ENCODE data around the gene CYP2W1. TPM values are rescaled to one million over a fixed set of nuclear protein-coding genes. Genes with fewer than 3 reads are reported as not detected.

CYP2W1 gene
- total and polyA plus RNA-seq, 10 of the 15 experiments (the other 5 are each of a cell fraction or from before 2014, with no cell fraction given), result not detected

DNA sequence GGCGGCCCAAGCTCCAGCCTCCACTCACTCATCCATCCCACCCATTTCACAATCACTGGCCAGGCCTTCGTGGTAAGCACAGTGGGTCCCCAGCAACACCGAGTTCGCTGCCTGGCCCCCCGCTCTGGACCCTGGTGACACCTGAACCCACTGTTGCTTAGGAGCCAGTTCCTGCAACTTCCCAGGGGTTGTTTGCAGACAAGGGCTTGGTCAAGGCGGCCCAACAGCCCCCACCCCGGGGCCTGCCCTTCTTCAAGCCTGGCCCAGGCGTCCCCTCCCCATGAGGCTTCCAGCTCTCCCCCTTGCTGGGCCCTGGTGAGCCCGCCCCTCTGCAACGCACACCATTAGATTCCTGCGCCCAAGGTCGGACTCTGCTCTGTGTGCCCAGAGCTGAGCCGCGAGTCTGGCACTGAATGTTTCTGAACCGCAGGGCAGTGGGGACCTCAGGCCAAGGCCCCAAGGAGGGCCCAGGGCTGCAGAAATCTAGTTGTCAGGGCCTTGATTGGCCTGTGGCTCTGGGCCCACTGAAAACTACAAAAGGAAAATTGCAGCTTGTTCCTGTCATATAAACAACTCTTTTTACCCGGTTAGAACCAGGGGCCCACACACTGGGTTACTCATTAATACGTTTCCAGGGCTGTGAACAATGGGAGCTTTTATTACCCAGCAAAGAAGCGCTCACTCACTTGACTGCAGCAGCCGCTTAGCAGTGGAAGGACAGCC lies 5.5 kb upstream of the CYP2W1 start (continued):
- TF ChIP-seq, protein P1, sequence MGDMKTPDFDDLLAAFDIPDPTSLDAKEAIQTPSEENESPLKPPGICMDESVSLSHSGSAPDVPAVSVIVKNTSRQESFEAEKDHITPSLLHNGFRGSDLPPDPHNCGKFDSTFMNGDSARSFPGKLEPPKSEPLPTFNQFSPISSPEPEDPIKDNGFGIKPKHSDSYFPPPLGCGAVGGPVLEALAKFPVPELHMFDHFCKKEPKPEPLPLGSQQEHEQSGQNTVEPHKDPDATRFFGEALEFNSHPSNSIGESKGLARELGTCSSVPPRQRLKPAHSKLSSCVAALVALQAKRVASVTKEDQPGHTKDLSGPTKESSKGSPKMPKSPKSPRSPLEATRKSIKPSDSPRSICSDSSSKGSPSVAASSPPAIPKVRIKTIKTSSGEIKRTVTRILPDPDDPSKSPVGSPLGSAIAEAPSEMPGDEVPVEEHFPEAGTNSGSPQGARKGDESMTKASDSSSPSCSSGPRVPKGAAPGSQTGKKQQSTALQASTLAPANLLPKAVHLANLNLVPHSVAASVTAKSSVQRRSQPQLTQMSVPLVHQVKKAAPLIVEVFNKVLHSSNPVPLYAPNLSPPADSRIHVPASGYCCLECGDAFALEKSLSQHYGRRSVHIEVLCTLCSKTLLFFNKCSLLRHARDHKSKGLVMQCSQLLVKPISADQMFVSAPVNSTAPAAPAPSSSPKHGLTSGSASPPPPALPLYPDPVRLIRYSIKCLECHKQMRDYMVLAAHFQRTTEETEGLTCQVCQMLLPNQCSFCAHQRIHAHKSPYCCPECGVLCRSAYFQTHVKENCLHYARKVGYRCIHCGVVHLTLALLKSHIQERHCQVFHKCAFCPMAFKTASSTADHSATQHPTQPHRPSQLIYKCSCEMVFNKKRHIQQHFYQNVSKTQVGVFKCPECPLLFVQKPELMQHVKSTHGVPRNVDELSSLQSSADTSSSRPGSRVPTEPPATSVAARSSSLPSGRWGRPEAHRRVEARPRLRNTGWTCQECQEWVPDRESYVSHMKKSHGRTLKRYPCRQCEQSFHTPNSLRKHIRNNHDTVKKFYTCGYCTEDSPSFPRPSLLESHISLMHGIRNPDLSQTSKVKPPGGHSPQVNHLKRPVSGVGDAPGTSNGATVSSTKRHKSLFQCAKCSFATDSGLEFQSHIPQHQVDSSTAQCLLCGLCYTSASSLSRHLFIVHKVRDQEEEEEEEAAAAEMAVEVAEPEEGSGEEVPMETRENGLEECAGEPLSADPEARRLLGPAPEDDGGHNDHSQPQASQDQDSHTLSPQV (IDR thresholded peaks at IDR 0.05), result peak; percentile 80; the same call in 1 of the 2 replicates
- TF ChIP-seq ATF7 (IDR thresholded peaks at IDR 0.05; ENCODE audit: low read depth) (peak; percentile 80), SUPT20H (IDR thresholded peaks at IDR 0.05; ENCODE audit: borderline replicate concordance, control insufficient read depth, low read depth, low read length) (no peak), GATAD2B (conservative IDR thresholded peaks at IDR 0.05; ENCODE audit: low read depth) (peak; percentile 72; the same call in 1 of the 2 replicates), SMARCA5 (IDR thresholded peaks at IDR 0.05) (peak; percentile 68; the same call in 1 of the 2 replicates), SIX5 (IDR thresholded peaks at IDR 0.05; ENCODE audit: low read depth, low read length, severe bottlenecking) (no peak), MXI1 (IDR thresholded peaks at IDR 0.05; ENCODE audit: low read depth, low read length) (0 out of 2 replicates have a peak, but pooled peaks have one; percentile 47), RFX5 (IDR thresholded peaks at IDR 0.05; ENCODE audit: low read depth, low read length) (no peak), BHLHE40 (IDR thresholded peaks at IDR 0.05; ENCODE audit: borderline replicate concordance in 1 of 2, low read depth in 2 of 2, low read length in 1 of 2) (peak; percentile 52 to 72; a peak in 3 of 4 replicates), SRF (IDR thresholded peaks at IDR 0.05; ENCODE audit: low read depth in 2 of 2, low read length in 2 of 2) (no peak), BRCA1 (IDR thresholded peaks at IDR 0.05; ENCODE audit: low read depth, low read length) (no peak)
- TF ChIP-seq, protein P2, sequence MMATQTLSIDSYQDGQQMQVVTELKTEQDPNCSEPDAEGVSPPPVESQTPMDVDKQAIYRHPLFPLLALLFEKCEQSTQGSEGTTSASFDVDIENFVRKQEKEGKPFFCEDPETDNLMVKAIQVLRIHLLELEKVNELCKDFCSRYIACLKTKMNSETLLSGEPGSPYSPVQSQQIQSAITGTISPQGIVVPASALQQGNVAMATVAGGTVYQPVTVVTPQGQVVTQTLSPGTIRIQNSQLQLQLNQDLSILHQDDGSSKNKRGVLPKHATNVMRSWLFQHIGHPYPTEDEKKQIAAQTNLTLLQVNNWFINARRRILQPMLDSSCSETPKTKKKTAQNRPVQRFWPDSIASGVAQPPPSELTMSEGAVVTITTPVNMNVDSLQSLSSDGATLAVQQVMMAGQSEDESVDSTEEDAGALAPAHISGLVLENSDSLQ (IDR thresholded peaks at IDR 0.05), result peak; percentile 82; the same call in 1 of the 2 replicates
